Measurements from ENCODE around the gene SPG7. TPM values are rescaled to one million over a fixed set of nuclear protein-coding genes. Genes with fewer than 3 reads are reported as not detected.

The SPG7 gene
- total RNA-seq, 1 experiment from 2014 or later = 141 TPM

GRCh38 chr16:89472711-89473075 lies 35.5 kb upstream of the SPG7 start:
- H3K36me3 Mint-ChIP-seq = no peaks in the 10 kb centered on the region

DNA sequence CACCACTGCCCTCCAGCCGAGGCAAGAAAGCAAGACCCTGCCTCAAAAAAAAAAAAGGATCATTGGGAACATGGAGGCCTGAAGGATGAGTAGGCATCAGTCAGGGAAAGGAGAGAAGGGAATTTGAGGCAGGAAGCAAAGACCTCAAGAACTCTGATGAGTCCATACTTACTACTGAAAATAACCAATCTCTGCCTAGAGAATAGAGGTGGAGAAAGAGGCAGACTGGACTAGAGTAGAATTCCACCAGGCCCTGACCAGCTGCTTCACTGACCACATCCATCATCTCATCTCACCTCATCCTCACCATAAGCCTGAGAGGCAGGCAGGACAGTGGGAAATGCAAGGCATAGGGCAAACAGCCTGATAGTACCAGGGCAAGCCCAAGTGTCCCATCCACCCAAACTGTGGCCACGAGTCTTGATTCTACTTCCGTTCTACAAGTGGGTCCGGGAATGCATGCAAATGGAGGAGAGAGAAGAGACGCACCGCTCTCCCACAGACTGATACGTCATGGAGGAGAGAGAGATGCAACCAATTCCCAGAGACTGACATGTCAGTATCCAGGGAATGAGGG lies 35.0 kb upstream of the SPG7 start:
- DNase-seq (ENCODE audit: low spot score) = no peak
- Mint-ChIP-seq H3K4me1 (peaks cover 57% of the 10 kb centered on the region), H3K36me3 (no peaks in the 10 kb centered on the region), H3K4me3 (no peak overlapping the region), H3K27ac (peak overlapping the region; percentile 42), H3K9me3 (peaks cover 3% of the 10 kb centered on the region; the same call in 1 of the 2 replicates), H3K27me3 (ENCODE audit: low read depth) (no peaks in the 10 kb centered on the region)
- CTCF ChIA-PET = no interaction called here
- POLR2A ChIA-PET = no interaction called here
- no peak for TF ChIP-seq ZNF317 (CRISPR knock-in tag; IDR thresholded peaks at IDR 0.05; ENCODE audit: borderline replicate concordance, low read depth)
- TF ChIP-seq, protein P1, sequence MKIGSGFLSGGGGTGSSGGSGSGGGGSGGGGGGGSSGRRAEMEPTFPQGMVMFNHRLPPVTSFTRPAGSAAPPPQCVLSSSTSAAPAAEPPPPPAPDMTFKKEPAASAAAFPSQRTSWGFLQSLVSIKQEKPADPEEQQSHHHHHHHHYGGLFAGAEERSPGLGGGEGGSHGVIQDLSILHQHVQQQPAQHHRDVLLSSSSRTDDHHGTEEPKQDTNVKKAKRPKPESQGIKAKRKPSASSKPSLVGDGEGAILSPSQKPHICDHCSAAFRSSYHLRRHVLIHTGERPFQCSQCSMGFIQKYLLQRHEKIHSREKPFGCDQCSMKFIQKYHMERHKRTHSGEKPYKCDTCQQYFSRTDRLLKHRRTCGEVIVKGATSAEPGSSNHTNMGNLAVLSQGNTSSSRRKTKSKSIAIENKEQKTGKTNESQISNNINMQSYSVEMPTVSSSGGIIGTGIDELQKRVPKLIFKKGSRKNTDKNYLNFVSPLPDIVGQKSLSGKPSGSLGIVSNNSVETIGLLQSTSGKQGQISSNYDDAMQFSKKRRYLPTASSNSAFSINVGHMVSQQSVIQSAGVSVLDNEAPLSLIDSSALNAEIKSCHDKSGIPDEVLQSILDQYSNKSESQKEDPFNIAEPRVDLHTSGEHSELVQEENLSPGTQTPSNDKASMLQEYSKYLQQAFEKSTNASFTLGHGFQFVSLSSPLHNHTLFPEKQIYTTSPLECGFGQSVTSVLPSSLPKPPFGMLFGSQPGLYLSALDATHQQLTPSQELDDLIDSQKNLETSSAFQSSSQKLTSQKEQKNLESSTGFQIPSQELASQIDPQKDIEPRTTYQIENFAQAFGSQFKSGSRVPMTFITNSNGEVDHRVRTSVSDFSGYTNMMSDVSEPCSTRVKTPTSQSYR (CRISPR knock-in tag; IDR thresholded peaks at IDR 0.05) = no peak
- no peak for TF ChIP-seq ELF4 (CRISPR knock-in tag; IDR thresholded peaks at IDR 0.05; ENCODE audit: low read depth)
- TF ChIP-seq SMAD3 (CRISPR knock-in tag; IDR thresholded peaks at IDR 0.05; ENCODE audit: borderline replicate concordance) = no peak
- no peak for TF ChIP-seq ZNF232 (CRISPR knock-in tag; IDR thresholded peaks at IDR 0.05)
- no peak for TF ChIP-seq STAT6 (CRISPR knock-in tag; conservative IDR thresholded peaks at IDR 0.05; ENCODE audit: low read depth)
- TF ChIP-seq, protein P2, sequence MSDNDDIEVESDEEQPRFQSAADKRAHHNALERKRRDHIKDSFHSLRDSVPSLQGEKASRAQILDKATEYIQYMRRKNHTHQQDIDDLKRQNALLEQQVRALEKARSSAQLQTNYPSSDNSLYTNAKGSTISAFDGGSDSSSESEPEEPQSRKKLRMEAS (CRISPR knock-in tag; IDR thresholded peaks at IDR 0.05) = no peak
- TF ChIP-seq TCF7 (CRISPR knock-in tag; IDR thresholded peaks at IDR 0.05; ENCODE audit: low read depth) = no peak
- no peak for TF ChIP-seq ZBTB21 (CRISPR knock-in tag; IDR thresholded peaks at IDR 0.05; ENCODE audit: borderline replicate concordance)
- TF ChIP-seq, protein P3, sequence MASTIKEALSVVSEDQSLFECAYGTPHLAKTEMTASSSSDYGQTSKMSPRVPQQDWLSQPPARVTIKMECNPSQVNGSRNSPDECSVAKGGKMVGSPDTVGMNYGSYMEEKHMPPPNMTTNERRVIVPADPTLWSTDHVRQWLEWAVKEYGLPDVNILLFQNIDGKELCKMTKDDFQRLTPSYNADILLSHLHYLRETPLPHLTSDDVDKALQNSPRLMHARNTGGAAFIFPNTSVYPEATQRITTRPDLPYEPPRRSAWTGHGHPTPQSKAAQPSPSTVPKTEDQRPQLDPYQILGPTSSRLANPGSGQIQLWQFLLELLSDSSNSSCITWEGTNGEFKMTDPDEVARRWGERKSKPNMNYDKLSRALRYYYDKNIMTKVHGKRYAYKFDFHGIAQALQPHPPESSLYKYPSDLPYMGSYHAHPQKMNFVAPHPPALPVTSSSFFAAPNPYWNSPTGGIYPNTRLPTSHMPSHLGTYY (CRISPR knock-in tag; IDR thresholded peaks at IDR 0.05) = no peak
- no peak for TF ChIP-seq ATF6 (CRISPR knock-in tag; IDR thresholded peaks at IDR 0.05)
- TF ChIP-seq, protein P4, sequence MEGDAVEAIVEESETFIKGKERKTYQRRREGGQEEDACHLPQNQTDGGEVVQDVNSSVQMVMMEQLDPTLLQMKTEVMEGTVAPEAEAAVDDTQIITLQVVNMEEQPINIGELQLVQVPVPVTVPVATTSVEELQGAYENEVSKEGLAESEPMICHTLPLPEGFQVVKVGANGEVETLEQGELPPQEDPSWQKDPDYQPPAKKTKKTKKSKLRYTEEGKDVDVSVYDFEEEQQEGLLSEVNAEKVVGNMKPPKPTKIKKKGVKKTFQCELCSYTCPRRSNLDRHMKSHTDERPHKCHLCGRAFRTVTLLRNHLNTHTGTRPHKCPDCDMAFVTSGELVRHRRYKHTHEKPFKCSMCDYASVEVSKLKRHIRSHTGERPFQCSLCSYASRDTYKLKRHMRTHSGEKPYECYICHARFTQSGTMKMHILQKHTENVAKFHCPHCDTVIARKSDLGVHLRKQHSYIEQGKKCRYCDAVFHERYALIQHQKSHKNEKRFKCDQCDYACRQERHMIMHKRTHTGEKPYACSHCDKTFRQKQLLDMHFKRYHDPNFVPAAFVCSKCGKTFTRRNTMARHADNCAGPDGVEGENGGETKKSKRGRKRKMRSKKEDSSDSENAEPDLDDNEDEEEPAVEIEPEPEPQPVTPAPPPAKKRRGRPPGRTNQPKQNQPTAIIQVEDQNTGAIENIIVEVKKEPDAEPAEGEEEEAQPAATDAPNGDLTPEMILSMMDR (IDR thresholded peaks at IDR 0.05) = no peak
- ATAC-seq = no peak

More at GRCh38 chr16:89472711-89473075, 35.5 kb upstream of the SPG7 start:
- ChIA-PET CTCF (no interaction called here), POLR2A (no interaction called here)
- H3K4me1 Mint-ChIP-seq = peaks cover 53% of the 10 kb centered on the region
- H3K9me3 Mint-ChIP-seq = peaks cover 3% of the 10 kb centered on the region; the same call in 1 of the 2 replicates
- H3K27me3 Mint-ChIP-seq (ENCODE audit: low read depth) = no peaks in the 10 kb centered on the region
- DNase-seq (ENCODE audit: low spot score) (no peak), ATAC-seq (no peak)
- H3K4me3 Mint-ChIP-seq = no peak overlapping the region
- TF ChIP-seq ZNF121 (CRISPR knock-in tag; IDR thresholded peaks at IDR 0.05) (peak; percentile 93), ZSCAN18 (CRISPR knock-in tag; IDR thresholded peaks at IDR 0.05) (no peak), ZNF671 (CRISPR knock-in tag; IDR thresholded peaks at IDR 0.05) (no peak)
- peak overlapping the region; percentile 70 for H3K27ac Mint-ChIP-seq

All from WTC11 (cell line).